COLO668 (cell line): ENCODE measurements around the gene TAF4.

Experiments
- DNase-seq: peaks from one replicate; lab custom pipeline; 2025; ENCODE audit not compliant: unreplicated experiment; lab: John Stamatoyannopoulos, UW

The TAF4 gene

GRCh38 chr20:61934716-61935530 is 130.8 kb downstream of the TAF4 start:
- DNase-seq = no peak

- no peak for DNase-seq
Measured at GRCh38 chr20:61933951-61934715, 131.5 kb downstream of the TAF4 start.

GRCh38 chr20:61933481-61933950 is 132.2 kb downstream of the TAF4 start:
- DNase-seq = no peak

DNA sequence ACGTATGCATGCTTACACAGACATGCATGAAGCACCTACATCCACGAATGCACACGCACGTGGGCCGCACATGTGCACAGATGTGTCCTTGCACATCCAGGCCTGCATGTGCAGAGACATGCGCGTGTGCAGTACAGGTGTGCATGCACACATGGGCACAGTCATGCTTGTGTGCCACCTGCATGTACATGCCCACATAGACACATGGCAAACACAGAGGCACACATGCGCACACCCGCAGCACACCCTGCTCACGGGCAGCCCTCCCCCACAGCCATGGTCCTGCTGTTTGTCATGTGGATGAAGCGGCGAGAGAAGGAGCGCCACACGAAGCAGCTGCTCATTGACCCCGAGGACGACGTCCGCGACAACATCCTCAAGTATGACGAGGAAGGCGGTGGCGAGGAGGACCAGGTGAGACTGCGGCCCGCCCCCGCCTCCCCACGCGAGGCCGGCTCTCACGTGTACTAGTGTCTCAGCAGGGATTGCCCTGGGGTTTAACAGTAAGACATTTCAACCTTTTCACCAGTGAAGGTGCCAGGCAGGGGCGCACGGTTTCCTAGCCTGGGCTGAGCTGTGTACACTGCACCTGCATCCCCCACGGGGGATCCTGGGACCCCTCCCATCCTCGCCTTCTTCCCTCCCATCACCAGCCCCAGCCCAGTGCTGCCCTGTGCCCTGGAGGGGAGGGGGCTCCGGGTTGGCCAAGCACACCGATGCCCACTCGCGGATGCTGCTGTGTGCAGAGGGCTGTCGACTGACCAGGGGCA is 132.8 kb downstream of the TAF4 start:
- DNase-seq = no peak

- DNase-seq = no peak
Measured at GRCh38 chr20:61932199-61932592, 133.5 kb downstream of the TAF4 start.

- DNase-seq = no peak
Measured at GRCh38 chr20:61931476-61932198, 134.0 kb downstream of the TAF4 start.

- DNase-seq = peak; percentile 20
Measured at GRCh38 chr20:61930776-61931475, 134.8 kb downstream of the TAF4 start.

DNA sequence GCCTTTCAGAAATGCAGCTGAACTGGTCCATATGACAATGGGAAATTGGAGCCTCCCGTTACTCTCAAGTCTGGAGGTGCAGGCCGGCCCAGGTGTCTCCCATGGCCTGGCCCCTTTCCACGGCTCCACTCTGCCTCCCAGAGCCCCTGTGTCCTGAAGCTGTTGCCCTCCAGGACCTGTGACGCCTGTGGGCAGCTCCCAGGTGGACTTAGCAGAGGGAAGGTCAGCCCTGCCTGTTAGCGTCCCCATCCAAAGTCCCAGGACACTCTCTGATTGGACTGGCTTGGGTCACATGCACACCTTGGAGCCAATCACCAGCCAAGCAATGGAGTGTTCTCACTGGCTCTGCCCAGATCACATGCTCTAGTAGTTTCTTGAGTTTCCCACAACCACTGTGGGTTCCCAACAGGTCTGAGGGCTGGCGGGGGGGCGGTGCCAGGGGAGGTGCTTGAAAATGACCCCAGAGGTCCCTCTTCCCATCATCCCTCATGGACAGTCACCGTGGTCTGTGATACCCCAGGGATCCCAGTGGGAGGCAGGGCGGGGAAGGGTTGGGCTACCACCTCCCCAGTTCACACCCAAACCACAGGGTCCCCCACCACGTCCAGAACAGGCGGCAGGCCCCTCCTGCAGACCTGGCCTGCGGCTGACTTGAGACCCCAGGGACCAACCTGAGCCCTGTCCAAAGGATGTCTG is 135.6 kb downstream of the TAF4 start:
- no peak for DNase-seq

GRCh38 chr20:61929561-61929960 is 136.1 kb downstream of the TAF4 start:
- no peak for DNase-seq

DNA sequence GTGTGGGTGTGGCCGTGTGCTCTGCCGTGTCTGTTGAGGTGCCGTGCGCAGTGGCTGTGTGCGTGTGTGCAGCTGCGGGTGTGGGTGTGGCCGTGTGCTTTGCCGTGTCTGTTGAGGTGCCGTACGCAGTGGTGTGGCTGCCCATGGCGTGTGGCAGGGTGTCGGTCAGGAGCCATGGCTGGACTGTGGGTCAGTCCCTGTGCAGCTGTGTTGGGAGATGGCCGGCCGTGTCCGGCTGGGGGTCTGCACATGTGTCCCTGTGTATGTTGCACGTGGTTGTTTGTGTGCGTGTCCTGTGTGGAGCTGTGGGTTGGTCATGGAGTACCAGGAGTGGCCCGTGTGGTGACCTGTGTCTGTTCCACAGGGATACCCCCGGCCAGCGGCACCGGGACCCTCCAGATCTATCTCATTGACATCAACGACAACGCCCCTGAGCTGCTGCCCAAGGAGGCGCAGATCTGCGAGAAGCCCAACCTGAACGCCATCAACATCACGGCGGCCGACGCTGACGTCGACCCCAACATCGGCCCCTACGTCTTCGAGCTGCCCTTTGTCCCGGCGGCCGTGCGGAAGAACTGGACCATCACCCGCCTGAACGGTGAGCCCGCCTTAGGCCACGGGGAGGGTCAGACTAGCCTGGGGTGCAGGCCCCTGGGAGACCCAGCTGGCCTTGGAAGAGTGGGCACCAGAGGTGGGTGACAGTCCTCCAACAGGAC is 137.7 kb downstream of the TAF4 start:
- DNase-seq = no peak

GRCh38 chr20:61927193-61927825 is 138.4 kb downstream of the TAF4 start:
- no peak for DNase-seq

DNA sequence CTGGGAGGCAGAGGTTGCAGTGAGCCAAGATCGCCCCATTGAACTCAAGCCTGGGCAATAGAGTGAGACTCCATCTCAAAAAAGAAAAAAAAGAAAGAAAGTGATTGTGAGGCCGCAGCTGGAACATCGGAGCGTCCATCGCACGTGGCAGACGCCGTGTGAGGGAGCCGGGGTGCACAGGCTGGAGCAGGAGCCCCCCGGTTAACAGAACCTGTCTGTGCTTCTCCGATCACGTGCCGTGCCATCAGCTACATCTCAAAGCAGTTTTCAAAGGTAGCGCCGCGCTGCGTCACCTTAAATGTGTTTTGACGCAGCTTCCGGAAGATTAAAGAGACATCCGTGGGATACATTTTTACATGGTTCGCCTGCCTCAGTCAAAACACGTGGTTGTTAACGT is 138.9 kb downstream of the TAF4 start:
- no peak for DNase-seq

DNA sequence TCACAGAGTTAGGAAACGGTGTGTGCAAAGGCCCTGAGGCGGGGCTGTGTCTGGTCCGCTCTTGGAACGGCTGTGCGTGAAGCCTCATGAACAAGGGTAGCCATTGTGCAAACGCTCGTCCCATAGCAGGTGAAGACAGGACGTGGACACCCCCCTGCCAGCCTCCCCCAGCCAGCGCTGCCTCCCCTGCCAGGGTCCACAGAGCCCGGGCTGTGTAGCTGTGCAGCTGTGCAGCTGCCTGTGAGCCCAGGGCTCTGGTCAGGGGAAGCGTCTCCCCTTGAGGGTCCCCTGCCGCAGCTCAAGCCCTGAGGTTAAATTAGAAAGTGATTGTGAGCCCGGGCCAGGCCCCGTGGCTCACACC is 139.4 kb downstream of the TAF4 start:
- no peak for DNase-seq

GRCh38 chr20:61925555-61926252 is 140.0 kb downstream of the TAF4 start:
- peak; percentile 38 for DNase-seq

- no peak for DNase-seq
Measured at GRCh38 chr20:61924858-61925554, 140.7 kb downstream of the TAF4 start.
